ENCODE data around the gene GGT7. TPM values are rescaled to one million over a fixed set of nuclear protein-coding genes. Genes with fewer than 3 reads are reported as not detected.

The GGT7 gene
- total RNA-seq, 2 donors from 2014 or later, result 7.3 to 21.1 TPM

- no peaks in the 10 kb centered on the region for H3K27me3 Mint-ChIP-seq
- no peaks in the 10 kb centered on the region for H3K9me3 Mint-ChIP-seq
- H3K4me3 Mint-ChIP-seq, result no peak overlapping the region
- H3K36me3 Mint-ChIP-seq (ENCODE audit: low read depth), result no peaks in the 10 kb centered on the region
- no peaks in the 10 kb centered on the region for H3K4me1 Mint-ChIP-seq
- no peak for ATAC-seq (replicated peaks)
- no peak overlapping the region for H3K27ac Mint-ChIP-seq
Measured at GRCh38 chr20:34843421-34843820, 29.2 kb downstream of the GGT7 start.

GRCh38 chr20:34842143-34842542 is 30.5 kb downstream of the GGT7 start:
- no peaks in the 10 kb centered on the region for H3K27me3 Mint-ChIP-seq
- no peak for ATAC-seq (replicated peaks)
- no peaks in the 10 kb centered on the region for H3K4me1 Mint-ChIP-seq
- no peaks in the 10 kb centered on the region for H3K36me3 Mint-ChIP-seq (ENCODE audit: low read depth)
- H3K27ac Mint-ChIP-seq, result no peak overlapping the region
- no peaks in the 10 kb centered on the region for H3K9me3 Mint-ChIP-seq
- H3K4me3 Mint-ChIP-seq, result no peak overlapping the region

- Mint-ChIP-seq H3K27me3 (peaks cover 13% of the 10 kb centered on the region), H3K36me3 (ENCODE audit: low read depth) (no peaks in the 10 kb centered on the region), H3K4me3 (no peak overlapping the region), H3K27ac (no peak overlapping the region), H3K9me3 (no peaks in the 10 kb centered on the region), H3K4me1 (no peaks in the 10 kb centered on the region)
- no peak for ATAC-seq (replicated peaks)
Measured at GRCh38 chr20:34834459-34834893, 38.2 kb downstream of the GGT7 start.

DNA sequence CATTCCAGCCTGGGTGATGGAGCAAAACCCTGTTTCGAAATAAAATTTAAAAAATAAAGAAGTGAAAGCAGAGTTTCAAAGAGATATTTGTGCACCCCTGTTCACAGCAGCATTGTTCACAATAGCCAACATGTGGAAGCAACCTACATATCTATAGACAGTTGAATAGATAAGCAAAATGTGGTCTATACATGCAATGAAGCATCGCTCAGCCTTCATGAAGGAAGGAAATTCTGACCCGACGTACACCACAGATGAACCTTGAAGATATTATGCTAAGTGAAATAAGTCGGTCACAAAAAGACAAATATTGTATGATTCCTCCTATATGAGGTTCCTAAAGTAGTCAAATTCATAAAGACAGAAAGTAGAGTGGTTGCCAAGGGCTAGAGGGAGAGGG is 40.7 kb downstream of the GGT7 start:
- ATAC-seq (replicated peaks), result no peak
- no peaks in the 10 kb centered on the region for H3K9me3 Mint-ChIP-seq
- H3K36me3 Mint-ChIP-seq (ENCODE audit: low read depth), result no peaks in the 10 kb centered on the region
- H3K27me3 Mint-ChIP-seq, result peaks cover 13% of the 10 kb centered on the region
- H3K27ac Mint-ChIP-seq, result no peak overlapping the region
- no peaks in the 10 kb centered on the region for H3K4me1 Mint-ChIP-seq
- no peak overlapping the region for H3K4me3 Mint-ChIP-seq

- H3K4me1 Mint-ChIP-seq, result peaks cover 6% of the 10 kb centered on the region
- H3K9me3 Mint-ChIP-seq, result no peaks in the 10 kb centered on the region
- H3K27ac Mint-ChIP-seq, result no peak overlapping the region
- no peak overlapping the region for H3K4me3 Mint-ChIP-seq
- peaks cover 9% of the 10 kb centered on the region for H3K27me3 Mint-ChIP-seq
- peaks cover 6% of the 10 kb centered on the region for H3K36me3 Mint-ChIP-seq (ENCODE audit: low read depth)
- no peak for ATAC-seq (replicated peaks)
Measured at GRCh38 chr20:34829191-34829590, 43.5 kb downstream of the GGT7 start.

DNA sequence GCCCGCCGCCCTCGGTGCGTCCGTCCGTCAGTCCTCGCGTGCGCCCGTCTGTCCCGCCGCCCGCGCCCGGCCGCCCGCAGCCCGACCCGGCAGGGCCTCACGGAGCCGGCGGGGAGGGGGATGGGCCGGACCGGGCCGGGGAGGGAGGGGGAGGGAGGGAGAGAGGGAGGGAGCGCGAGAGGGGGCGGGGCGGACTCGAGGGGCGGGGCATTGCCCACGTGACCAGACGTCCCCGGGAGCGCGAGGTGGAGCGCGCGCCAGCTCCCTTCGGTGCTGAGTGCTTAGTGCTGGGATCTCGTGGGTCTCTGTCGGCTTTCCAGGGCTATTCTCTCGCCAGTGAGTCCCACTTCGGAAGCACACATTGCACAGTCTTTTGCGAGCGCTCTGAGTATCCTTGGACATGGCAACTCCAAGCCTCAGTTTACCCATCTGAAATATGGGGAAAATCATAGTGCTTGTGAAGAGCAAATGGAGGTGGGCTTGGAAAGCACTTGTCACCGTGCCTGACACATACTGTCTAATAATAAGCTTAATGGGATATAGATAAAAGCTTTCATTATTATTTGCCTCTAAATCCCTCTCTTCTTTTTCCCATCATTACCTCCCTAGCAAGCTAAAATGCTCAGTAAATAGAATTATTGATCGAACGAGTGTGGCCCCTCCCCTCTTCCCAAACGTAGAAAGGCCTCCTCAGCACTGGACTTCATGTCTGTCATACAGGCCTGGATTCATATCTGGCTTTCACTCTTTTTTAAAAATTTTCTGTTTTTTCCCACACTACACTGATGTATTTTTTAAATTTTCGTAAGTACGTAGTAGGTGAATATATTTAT is 46.9 kb downstream of the GGT7 start, which contains the start of gene NCOA6:
TSS of gene NCOA6 (minus strand) at position 122 of the 833 bp plus-strand sequence. CDS start 43,296 bp downstream, outside the sequence.
- peak within 1 kb of the TSS; percentile 98 for H3K27ac Mint-ChIP-seq
- ATAC-seq (replicated peaks), result peak; percentile 82
- H3K36me3 Mint-ChIP-seq (ENCODE audit: low read depth), result peaks cover 8% of the 10 kb centered on the region
- no peaks in the 10 kb centered on the region for H3K27me3 Mint-ChIP-seq
- H3K4me1 Mint-ChIP-seq, result peaks cover 23% of the 10 kb centered on the region
- H3K4me3 Mint-ChIP-seq, result peak within 1 kb of the TSS; percentile 99
- H3K9me3 Mint-ChIP-seq, result no peaks in the 10 kb centered on the region

DNA sequence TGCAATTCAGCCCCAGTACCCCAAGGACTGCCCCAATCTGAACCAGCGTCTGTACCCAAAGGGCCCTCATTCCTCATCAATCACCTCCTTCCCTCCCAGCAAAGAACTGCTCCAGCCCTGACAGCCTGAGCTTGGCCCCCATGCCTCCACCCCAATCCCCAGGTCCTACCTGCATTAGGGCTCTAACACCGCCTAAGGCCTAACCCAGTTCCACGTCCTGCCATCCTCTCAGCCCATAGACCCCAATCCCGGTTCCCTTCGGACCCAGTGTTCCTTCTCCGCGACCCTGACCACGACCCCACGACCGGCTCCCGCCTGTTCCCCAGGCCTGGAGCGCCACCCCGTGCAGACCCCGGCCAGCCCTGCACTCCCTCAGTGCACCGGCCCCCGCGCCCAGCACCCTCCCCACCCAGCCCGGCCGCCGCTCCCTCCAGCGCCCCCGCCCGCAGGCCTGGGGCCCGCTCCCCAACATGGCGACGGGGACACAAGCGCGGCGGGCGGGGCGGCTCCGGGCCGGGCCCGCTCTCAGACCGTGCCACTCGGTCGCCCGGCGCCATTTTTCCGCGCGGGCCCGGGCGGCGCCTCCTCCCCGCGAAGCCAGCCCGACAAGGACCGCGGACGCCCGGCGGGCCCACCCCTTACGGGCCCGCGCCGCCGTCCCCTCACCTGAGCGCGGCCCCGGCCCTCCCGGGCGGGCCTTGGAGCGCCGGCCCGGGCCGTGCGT is 47.7 kb downstream of the GGT7 start:
- Mint-ChIP-seq H3K4me3 (peak overlapping the region; percentile 99), H3K27ac (peak overlapping the region; percentile 98), H3K36me3 (ENCODE audit: low read depth) (peaks cover 8% of the 10 kb centered on the region), H3K9me3 (no peaks in the 10 kb centered on the region), H3K4me1 (peaks cover 23% of the 10 kb centered on the region), H3K27me3 (no peaks in the 10 kb centered on the region)
- ATAC-seq (replicated peaks), result peak; percentile 86

GRCh38 chr20:34824452-34824805 is 48.2 kb downstream of the GGT7 start:
- peak; percentile 73 for ATAC-seq (replicated peaks)
- H3K4me3 Mint-ChIP-seq, result peak overlapping the region; percentile 99

DNA sequence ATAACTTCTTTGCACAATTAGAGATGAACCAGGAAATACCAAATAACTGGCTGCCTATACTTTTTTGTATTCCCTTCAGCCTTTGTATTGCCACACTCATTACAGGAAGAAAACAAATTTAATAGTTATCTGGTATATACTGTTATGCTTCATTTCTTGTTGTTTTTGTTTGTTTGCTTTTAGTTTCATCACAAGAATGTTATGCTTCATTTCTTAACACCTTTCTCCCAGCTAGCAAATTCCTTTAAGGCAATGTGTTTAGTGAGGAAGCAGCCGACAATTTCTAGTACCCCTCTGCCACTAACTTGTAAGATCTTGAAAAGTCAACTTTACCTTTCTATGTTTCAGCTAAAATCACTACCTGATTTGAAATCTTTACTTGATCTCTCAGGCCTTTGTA is 48.6 kb downstream of the GGT7 start:
- H3K36me3 Mint-ChIP-seq (ENCODE audit: low read depth), result peaks cover 8% of the 10 kb centered on the region
- peak overlapping the region; percentile 98 for H3K27ac Mint-ChIP-seq
- peaks cover 24% of the 10 kb centered on the region for H3K4me1 Mint-ChIP-seq
- peak overlapping the region; percentile 99 for H3K4me3 Mint-ChIP-seq
- ATAC-seq (replicated peaks), result no peak
- no peaks in the 10 kb centered on the region for H3K27me3 Mint-ChIP-seq
- H3K9me3 Mint-ChIP-seq, result no peaks in the 10 kb centered on the region

More at GRCh38 chr20:34824452-34824805, 48.2 kb downstream of the GGT7 start:
- Mint-ChIP-seq H3K36me3 (ENCODE audit: low read depth) (peaks cover 8% of the 10 kb centered on the region), H3K4me1 (peaks cover 23% of the 10 kb centered on the region), H3K27me3 (no peaks in the 10 kb centered on the region), H3K9me3 (no peaks in the 10 kb centered on the region), H3K27ac (peak overlapping the region; percentile 98)

DNA sequence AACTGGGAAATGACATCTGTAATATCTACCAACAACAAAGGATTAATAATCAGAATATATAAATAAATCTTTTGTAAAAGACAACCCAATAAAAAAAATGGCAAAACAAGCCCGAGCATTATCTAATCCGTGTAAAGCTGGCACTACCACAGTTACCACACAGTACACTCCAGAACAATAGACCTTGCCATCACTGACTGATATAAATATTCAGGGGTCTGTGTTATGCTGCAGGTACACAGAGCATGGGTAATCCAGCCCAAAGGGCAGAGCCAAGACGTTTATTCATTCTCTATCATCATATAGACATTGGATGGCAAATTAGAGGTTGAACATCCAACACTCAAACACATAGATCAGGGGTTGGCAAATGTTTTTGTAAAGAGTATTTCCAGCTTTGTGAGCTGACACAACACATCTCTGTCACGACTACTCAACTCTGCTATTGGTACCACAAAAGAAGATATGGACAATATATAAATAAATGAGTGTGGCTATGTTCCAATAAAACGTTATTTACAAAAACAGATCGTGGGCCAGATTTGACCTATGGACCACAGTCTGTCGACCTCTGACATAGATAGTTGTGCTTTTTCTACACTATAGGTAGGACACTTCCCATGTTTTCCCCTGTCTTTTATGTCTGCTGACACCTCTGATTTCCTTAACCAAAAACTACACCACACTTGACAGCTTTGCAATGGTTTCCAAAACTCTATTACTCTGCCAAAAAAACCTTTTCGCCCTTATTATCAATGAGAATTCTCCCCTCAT is 51.7 kb downstream of the GGT7 start:
- Mint-ChIP-seq H3K36me3 (ENCODE audit: low read depth) (peaks cover 8% of the 10 kb centered on the region), H3K4me3 (no peak overlapping the region), H3K27ac (no peak overlapping the region), H3K27me3 (no peaks in the 10 kb centered on the region), H3K9me3 (no peaks in the 10 kb centered on the region), H3K4me1 (peaks cover 36% of the 10 kb centered on the region)
- ATAC-seq (replicated peaks), result no peak

DNA sequence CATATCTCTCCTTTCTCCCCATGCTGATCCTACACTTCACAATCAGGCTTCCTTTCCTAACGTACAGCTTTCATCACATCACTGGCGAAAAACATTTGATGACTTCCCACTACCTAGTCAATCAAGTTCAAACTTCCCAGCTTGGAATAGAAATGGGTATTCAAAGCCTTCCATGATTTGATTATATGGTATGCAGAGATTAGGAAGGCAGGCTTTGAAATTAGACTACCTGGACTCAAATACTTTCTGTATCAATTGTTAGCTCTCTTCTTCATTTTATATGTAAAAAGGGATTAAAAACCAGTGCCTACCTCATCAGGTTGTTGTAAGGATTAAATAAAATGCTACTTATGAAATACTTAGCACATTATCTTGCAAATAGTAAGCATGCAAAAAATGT is 54.9 kb downstream of the GGT7 start:
- Mint-ChIP-seq H3K4me3 (no peak overlapping the region), H3K27me3 (no peaks in the 10 kb centered on the region), H3K4me1 (peaks cover 34% of the 10 kb centered on the region)

GRCh38 chr20:34817072-34817471 is 55.6 kb downstream of the GGT7 start:
- no peak overlapping the region for H3K27ac Mint-ChIP-seq
- H3K36me3 Mint-ChIP-seq (ENCODE audit: low read depth), result no peaks in the 10 kb centered on the region
- no peaks in the 10 kb centered on the region for H3K27me3 Mint-ChIP-seq
- H3K4me3 Mint-ChIP-seq, result no peak overlapping the region
- H3K9me3 Mint-ChIP-seq, result no peaks in the 10 kb centered on the region
- no peak for ATAC-seq (replicated peaks)
- peaks cover 29% of the 10 kb centered on the region for H3K4me1 Mint-ChIP-seq

More for the DNA sequence above, 54.9 kb downstream of the GGT7 start:
- ATAC-seq (replicated peaks), result no peak
- H3K27ac Mint-ChIP-seq, result no peak overlapping the region
- H3K9me3 Mint-ChIP-seq, result no peaks in the 10 kb centered on the region
- no peaks in the 10 kb centered on the region for H3K36me3 Mint-ChIP-seq (ENCODE audit: low read depth)

- no peaks in the 10 kb centered on the region for H3K27me3 Mint-ChIP-seq
Measured at GRCh38 chr20:34815636-34816035, 57.0 kb downstream of the GGT7 start.

DNA sequence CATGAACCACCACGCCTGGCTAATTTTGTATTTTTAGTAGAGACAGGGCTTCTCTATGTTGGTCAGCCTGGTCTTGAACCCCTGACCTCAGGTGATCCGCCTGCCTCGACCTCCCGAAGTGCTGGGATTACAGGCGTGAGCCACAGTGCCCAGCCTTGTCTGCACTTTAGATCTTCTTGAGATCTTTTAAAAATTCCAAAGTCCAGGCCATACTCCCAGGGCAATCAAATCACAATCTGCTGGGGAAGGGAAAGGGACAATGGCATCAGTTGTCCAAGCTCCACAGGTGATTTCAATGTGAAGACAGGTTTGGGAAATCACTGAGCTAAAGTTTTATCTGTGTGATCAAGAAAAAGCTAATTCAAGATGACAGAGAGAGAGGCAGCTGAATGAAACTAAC is 64.1 kb downstream of the GGT7 start:
- Mint-ChIP-seq H3K27me3 (no peaks in the 10 kb centered on the region), H3K36me3 (ENCODE audit: low read depth) (peaks cover 7% of the 10 kb centered on the region)
- ATAC-seq (replicated peaks), result no peak

More at GRCh38 chr20:34815636-34816035, 57.0 kb downstream of the GGT7 start:
- Mint-ChIP-seq H3K4me1 (peaks cover 19% of the 10 kb centered on the region), H3K27ac (no peak overlapping the region), H3K36me3 (ENCODE audit: low read depth) (no peaks in the 10 kb centered on the region), H3K9me3 (no peaks in the 10 kb centered on the region), H3K4me3 (no peak overlapping the region)
- ATAC-seq (replicated peaks), result no peak

More for the DNA sequence above, 64.1 kb downstream of the GGT7 start:
- no peaks in the 10 kb centered on the region for H3K9me3 Mint-ChIP-seq
- H3K4me1 Mint-ChIP-seq, result peaks cover 8% of the 10 kb centered on the region
- H3K4me3 Mint-ChIP-seq, result no peak overlapping the region
- no peak overlapping the region for H3K27ac Mint-ChIP-seq

Data from activated T-helper 17 cell treated with anti-CD3 and anti-CD28 coated beads, Interleukin-2, amount 50 U/mL, for 72 hours (primary cell).